Activated T-helper 1 cell treated with anti-CD3 and anti-CD28 coated beads, Interleukin-12 subunit alpha, Interleukin-12 subunit beta, Interleukin-2, Interleukin-4 antibody, amounts not matched to agents 30 ng/mL and 10 ng/mL and 1 ng/mL, durations not matched to agents 14 hours and 24 hours and 36 hours (primary cell): ENCODE results near the gene RERE. TPM values are rescaled to one million over a fixed set of nuclear protein-coding genes. Genes with fewer than 3 reads are reported as not detected.
"Not testable (repeated sequence)": the region's sequence is repeated elsewhere in the genome, so short reads cannot be mapped to it uniquely, and the experiment has no call there.

Experiments
- DNase-seq: peaks from one replicate; pipeline ENCODE4 v3.0.0; 2021; ENCODE audit warnings: low spot score
- H3K27ac Mint-ChIP-seq: one replicate; pipeline ENCODE4 v1.8.0; 2021; ENCODE audit warnings: mild to moderate bottlenecking, mixed read lengths
- H3K27me3 Mint-ChIP-seq: one replicate; pipeline ENCODE4 v1.8.0; 2022; ENCODE audit warnings: mild to moderate bottlenecking, moderate library complexity, mixed read lengths; ENCODE audit not compliant: insufficient read depth
- H3K36me3 Mint-ChIP-seq: one replicate; pipeline ENCODE4 v1.8.0; 2021; ENCODE audit warnings: low read depth, mixed read lengths
- H3K4me1 Mint-ChIP-seq: one replicate; pipeline ENCODE4 v1.8.0; 2021; ENCODE audit warnings: low read depth, mixed read lengths
- H3K4me3 Mint-ChIP-seq: one replicate; pipeline ENCODE4 v1.8.0; 2021; ENCODE audit warnings: mild to moderate bottlenecking, moderate library complexity, mixed read lengths
- H3K9me3 Mint-ChIP-seq: one replicate; pipeline ENCODE4 v1.8.0; 2021; ENCODE audit warnings: mixed read lengths
- intact Hi-C: fragments of 100-400 bp; cut with micrococcal nuclease; formaldehyde crosslinking; loops from one replicate; pipeline ENCODE4 v1.15.1; 2024
- total RNA-seq: library from RNA; stranded (reverse); gene quantifications from 2 replicates; pipeline ENCODE4 v1.2.3, GENCODE V29; 2022

RERE gene
- total RNA-seq, 1 donor from 2014 or later, result 82.0 TPM

- Mint-ChIP-seq H3K36me3 (peaks cover 16% of the 10 kb centered on the region), H3K27ac (no peak overlapping the region), H3K4me1 (peaks cover 39% of the 10 kb centered on the region), H3K4me3 (no peak overlapping the region), H3K9me3 (no peaks in the 10 kb centered on the region), H3K27me3 (no peaks in the 10 kb centered on the region)
- intact Hi-C loops, result no loop called here
- DNase-seq, result no peak
Measured at GRCh38 chr1:8598060-8598724, 219.2 kb downstream of the RERE start.

GRCh38 chr1:8597455-8597854 lies 220.0 kb downstream of the RERE start:
- H3K27ac Mint-ChIP-seq, result no peak overlapping the region
- DNase-seq, result no peak
- H3K36me3 Mint-ChIP-seq, result peaks cover 14% of the 10 kb centered on the region
- no peaks in the 10 kb centered on the region for H3K9me3 Mint-ChIP-seq
- H3K4me1 Mint-ChIP-seq, result peaks cover 37% of the 10 kb centered on the region
- no peaks in the 10 kb centered on the region for H3K27me3 Mint-ChIP-seq
- intact Hi-C loops, result no loop called here
- H3K4me3 Mint-ChIP-seq, result no peak overlapping the region

- intact Hi-C loops, result no loop called here
- Mint-ChIP-seq H3K36me3 (peaks cover 10% of the 10 kb centered on the region), H3K27me3 (no peaks in the 10 kb centered on the region), H3K4me1 (peaks cover 40% of the 10 kb centered on the region), H3K9me3 (no peaks in the 10 kb centered on the region), H3K27ac (no peak overlapping the region), H3K4me3 (no peak overlapping the region)
- DNase-seq, result no peak
Measured at GRCh38 chr1:8595941-8596340, 221.5 kb downstream of the RERE start.

GRCh38 chr1:8595332-8595731 lies 222.1 kb downstream of the RERE start:
- Mint-ChIP-seq H3K9me3 (no peaks in the 10 kb centered on the region), H3K36me3 (peaks cover 14% of the 10 kb centered on the region), H3K4me1 (peaks cover 46% of the 10 kb centered on the region), H3K27ac (no peak overlapping the region), H3K4me3 (no peak overlapping the region), H3K27me3 (no peaks in the 10 kb centered on the region)
- no peak for DNase-seq
- intact Hi-C loops, result no loop called here

GRCh38 chr1:8593292-8593691 lies 224.1 kb downstream of the RERE start:
- intact Hi-C loops, H3K9me3 Mint-ChIP-seq, H3K27me3 Mint-ChIP-seq, H3K4me3 Mint-ChIP-seq, DNase-seq, H3K27ac Mint-ChIP-seq: not testable (repeated sequence)
- peaks cover 15% of the 10 kb centered on the region for H3K36me3 Mint-ChIP-seq
- H3K4me1 Mint-ChIP-seq, result peaks cover 43% of the 10 kb centered on the region

- intact Hi-C loops, result no loop called here
- Mint-ChIP-seq H3K27ac (no peak overlapping the region), H3K36me3 (peaks cover 15% of the 10 kb centered on the region), H3K9me3 (no peaks in the 10 kb centered on the region), H3K27me3 (no peaks in the 10 kb centered on the region), H3K4me1 (peaks cover 48% of the 10 kb centered on the region), H3K4me3 (no peak overlapping the region)
- DNase-seq, result no peak
Measured at GRCh38 chr1:8591569-8591968, 225.9 kb downstream of the RERE start.

GRCh38 chr1:8590721-8591351 lies 226.6 kb downstream of the RERE start:
- intact Hi-C loops, result no loop called here
- H3K9me3 Mint-ChIP-seq, result no peaks in the 10 kb centered on the region
- H3K4me3 Mint-ChIP-seq, result peak overlapping the region; percentile 6
- peaks cover 40% of the 10 kb centered on the region for H3K4me1 Mint-ChIP-seq
- H3K36me3 Mint-ChIP-seq, result peaks cover 15% of the 10 kb centered on the region
- H3K27me3 Mint-ChIP-seq, result no peaks in the 10 kb centered on the region
- no peak for DNase-seq
- peak overlapping the region; percentile 15 for H3K27ac Mint-ChIP-seq

GRCh38 chr1:8589571-8589970 lies 227.9 kb downstream of the RERE start:
- Mint-ChIP-seq H3K27me3 (no peaks in the 10 kb centered on the region), H3K9me3 (no peaks in the 10 kb centered on the region), H3K36me3 (peaks cover 15% of the 10 kb centered on the region), H3K4me3 (no peak overlapping the region), H3K27ac (no peak overlapping the region), H3K4me1 (peaks cover 40% of the 10 kb centered on the region)
- intact Hi-C loops, result no loop called here
- no peak for DNase-seq

GRCh38 chr1:8587784-8588183 lies 229.7 kb downstream of the RERE start:
- H3K4me3 Mint-ChIP-seq, result no peak overlapping the region
- H3K9me3 Mint-ChIP-seq, result no peaks in the 10 kb centered on the region
- intact Hi-C loops, result no loop called here
- H3K27me3 Mint-ChIP-seq, result no peaks in the 10 kb centered on the region
- DNase-seq, result no peak
- H3K36me3 Mint-ChIP-seq, result peaks cover 10% of the 10 kb centered on the region
- no peak overlapping the region for H3K27ac Mint-ChIP-seq
- peaks cover 37% of the 10 kb centered on the region for H3K4me1 Mint-ChIP-seq

- Mint-ChIP-seq H3K4me3 (no peak overlapping the region), H3K4me1 (peaks cover 26% of the 10 kb centered on the region), H3K27ac (no peak overlapping the region), H3K36me3 (peaks cover 10% of the 10 kb centered on the region), H3K27me3 (no peaks in the 10 kb centered on the region), H3K9me3 (no peaks in the 10 kb centered on the region)
- intact Hi-C loops, result no loop called here
- no peak for DNase-seq
Measured at GRCh38 chr1:8586438-8586837, 231.0 kb downstream of the RERE start.

GRCh38 chr1:8584316-8584715 lies 233.1 kb downstream of the RERE start:
- intact Hi-C loops, result no loop called here
- no peak for DNase-seq
- Mint-ChIP-seq H3K9me3 (no peaks in the 10 kb centered on the region), H3K27ac (no peak overlapping the region), H3K4me1 (peaks cover 8% of the 10 kb centered on the region), H3K36me3 (peaks cover 6% of the 10 kb centered on the region), H3K27me3 (no peaks in the 10 kb centered on the region), H3K4me3 (no peak overlapping the region)

- Mint-ChIP-seq H3K9me3 (no peaks in the 10 kb centered on the region), H3K4me1 (peaks cover 7% of the 10 kb centered on the region), H3K27ac (no peak overlapping the region), H3K4me3 (no peak overlapping the region), H3K27me3 (no peaks in the 10 kb centered on the region), H3K36me3 (peaks cover 4% of the 10 kb centered on the region)
- intact Hi-C loops, result no loop called here
- no peak for DNase-seq
Measured at GRCh38 chr1:8583031-8583430, 234.4 kb downstream of the RERE start.

- intact Hi-C loops, result no loop called here
- Mint-ChIP-seq H3K27me3 (no peaks in the 10 kb centered on the region), H3K4me3 (no peak overlapping the region), H3K4me1 (no peaks in the 10 kb centered on the region), H3K36me3 (peaks cover 11% of the 10 kb centered on the region), H3K9me3 (no peaks in the 10 kb centered on the region), H3K27ac (no peak overlapping the region)
- DNase-seq, result no peak
Measured at GRCh38 chr1:8580566-8580965, 236.9 kb downstream of the RERE start.
